IMR-90 (cell line): ENCODE data around the gene RYR3. TPM values are rescaled to one million over a fixed set of nuclear protein-coding genes. Genes with fewer than 3 reads are reported as not detected.

Experiments used
- ATAC-seq: fragments of 200-7000 bp; cut with Tn5 transposase; 2 replicates; pipeline ENCODE4 v1.9.1; 2020; ENCODE audit warnings: low read depth, mild to moderate bottlenecking, moderate library complexity
- BruUV-seq: library from RNA; stranded (reverse); fragments of 400-500 nt; replicated peaks from 2 replicates; lab custom pipeline; 2021; lab: Mats Ljungman, UMichigan
- CTCF ChIA-PET: fragments of 300-600 bp; formaldehyde crosslinking; extraction: SDS; loops from one replicate; lab custom pipeline; 2021; ENCODE audit warnings: antibody characterized with exemption; lab: Yijun Ruan, JAX
- POLR2A ChIA-PET: fragments of 300-600 bp; sonication (Branson Sonifier 250); formaldehyde crosslinking; loops from one replicate; lab custom pipeline; 2022; ENCODE audit warnings: antibody characterized with exemption; ENCODE audit not compliant: unreplicated experiment; lab: Charles Lee
- DNase-seq: peaks from one replicate; pipeline ENCODE4 v3.0.0; 2013
- H2AFZ ChIP-seq: replicated peaks from 2 replicates; pipeline ENCODE3; 2013; ENCODE audit warnings: low read length, mild to moderate bottlenecking; ENCODE audit not compliant: poor library complexity
- H2AK5ac ChIP-seq: 2 replicates; pipeline ENCODE4 v1.6.1; 2013; ENCODE audit warnings: low read depth, low read length, inconsistent platforms
- H2AK9ac ChIP-seq: replicated peaks from 2 replicates; pipeline ENCODE3; 2013; ENCODE audit warnings: mild to moderate bottlenecking, low read depth, low read length, moderate library complexity; ENCODE audit not compliant: poor library complexity
- H2BK120ac ChIP-seq: 2 replicates; pipeline ENCODE4 v1.6.1; 2013; ENCODE audit warnings: low read depth, low read length, inconsistent platforms
- H2BK15ac ChIP-seq: 3 replicates; pipeline ENCODE4 v1.6.1; 2013; ENCODE audit warnings: low read depth, low read length, inconsistent platforms
- H2BK20ac ChIP-seq: 2 replicates; pipeline ENCODE4 v1.6.1; 2013; ENCODE audit warnings: low read depth, mild to moderate bottlenecking, inconsistent platforms, low read length, moderate library complexity
- H2BK5ac ChIP-seq: 2 replicates; pipeline ENCODE4 v1.6.1; 2013; ENCODE audit warnings: mild to moderate bottlenecking, low read depth, low read length, inconsistent platforms; ENCODE audit not compliant: poor library complexity, severe bottlenecking
- H3K14ac ChIP-seq: replicated peaks from 2 replicates; pipeline ENCODE4 v1.6.1; 2013; ENCODE audit warnings: low read depth, low read length, inconsistent platforms
- H3K18ac ChIP-seq: 2 replicates; pipeline ENCODE4 v1.6.1; 2013; ENCODE audit warnings: low read depth, low read length, control low read depth
- H3K23ac ChIP-seq: 2 replicates; pipeline ENCODE4 v1.6.1; 2013; ENCODE audit warnings: low read depth, low read length, inconsistent platforms
- H3K27ac ChIP-seq: 2 replicates; pipeline ENCODE4 v1.5.1; 2013; ENCODE audit warnings: mild to moderate bottlenecking, control low read depth, low read length; ENCODE audit not compliant: insufficient read depth
- H3K27me3 ChIP-seq: 2 replicates; pipeline ENCODE4 v1.6.1; 2013; ENCODE audit warnings: low read length; ENCODE audit not compliant: control insufficient read depth, insufficient read depth
- H3K36me3 ChIP-seq: 2 replicates; pipeline ENCODE4 v1.6.1; 2013; ENCODE audit warnings: low read length, mixed read lengths; ENCODE audit not compliant: control insufficient read depth, insufficient read depth
- H3K4ac ChIP-seq: 2 replicates; pipeline ENCODE4 v1.6.1; 2013; ENCODE audit warnings: low read depth, low read length, inconsistent platforms
- H3K4me1 ChIP-seq: 2 replicates; pipeline ENCODE4 v1.6.1; 2013; ENCODE audit warnings: low read length, mixed read lengths; ENCODE audit not compliant: control insufficient read depth, insufficient read depth
- H3K4me2 ChIP-seq: 2 replicates; pipeline ENCODE4 v1.6.1; 2013; ENCODE audit warnings: low read depth, mild to moderate bottlenecking, control low read depth, low read length, moderate library complexity
- H3K4me3 ChIP-seq: 2 replicates; pipeline ENCODE4 v1.5.1; 2013; ENCODE audit warnings: low read depth, mild to moderate bottlenecking, control low read depth, low read length, moderate library complexity; ENCODE audit not compliant: insufficient read depth
- H3K56ac ChIP-seq: 2 replicates; pipeline ENCODE4 v1.6.1; 2013; ENCODE audit warnings: low read length, inconsistent platforms; ENCODE audit not compliant: insufficient read depth; ENCODE audit errors: extremely low read depth
- H3K79me1 ChIP-seq, 2 experiments: 2 replicates each; pipeline ENCODE4 v1.6.1; 2013; ENCODE audit warnings: low read length in 2 of 2, inconsistent platforms in 1 of 2, low read depth in 1 of 2
- H3K9ac ChIP-seq: 2 replicates; pipeline ENCODE4 v1.6.1; 2013; ENCODE audit warnings: low read depth, low read length, control low read depth
- H3K9me1 ChIP-seq: 2 replicates; pipeline ENCODE4 v1.6.1; 2013; ENCODE audit warnings: low read length, inconsistent platforms; ENCODE audit not compliant: insufficient read depth
- H3K9me3 ChIP-seq: 2 replicates; pipeline ENCODE4 v1.6.1; 2013; ENCODE audit warnings: low read length; ENCODE audit not compliant: control insufficient read depth, insufficient read depth
- H4K20me1 ChIP-seq: 2 replicates; pipeline ENCODE4 v1.6.1; 2013; ENCODE audit warnings: low read length, inconsistent platforms; ENCODE audit not compliant: insufficient read depth
- H4K5ac ChIP-seq: 2 replicates; pipeline ENCODE4 v1.6.1; 2013; ENCODE audit warnings: mild to moderate bottlenecking, low read depth, low read length, control low read depth
- H4K8ac ChIP-seq, 2 experiments: 2 replicates each; pipeline ENCODE4 v1.6.1; 2013; ENCODE audit warnings: low read depth in 2 of 2, low read length in 2 of 2, control low read depth in 1 of 2, inconsistent platforms in 1 of 2
- H4K91ac ChIP-seq: 2 replicates; pipeline ENCODE4 v1.6.1; 2013; ENCODE audit warnings: low read depth, low read length, inconsistent platforms; ENCODE audit not compliant: insufficient read depth
- BHLHE40 ChIP-seq: fragments of 150-350 bp; IDR thresholded peaks from 2 replicates; pipeline ENCODE4 v1.6.1; 2016; ENCODE audit warnings: mild to moderate bottlenecking, low read depth, low read length
- CEBPB ChIP-seq: IDR thresholded peaks from 2 replicates; pipeline ENCODE4 v1.6.1; 2012; ENCODE audit warnings: low read depth, low read length, improper control_type of control experiment
- CHD1 ChIP-seq: IDR thresholded peaks from 2 replicates; pipeline ENCODE4 v1.6.1; 2012; ENCODE audit warnings: low read depth, low read length, improper control_type of control experiment
- CTCF ChIP-seq: conservative IDR thresholded peaks from 2 replicates; pipeline ENCODE4 v1.5.1; 2012; ENCODE audit warnings: mild to moderate bottlenecking, low read depth, low read length, improper control_type of control experiment
- ELK1 ChIP-seq: fragments of 150-350 bp; IDR thresholded peaks from 2 replicates; pipeline ENCODE4 v1.6.1; 2016; ENCODE audit warnings: low read depth, mild to moderate bottlenecking, low read length, moderate library complexity, borderline replicate concordance
- FOS ChIP-seq: fragments of 150-350 bp; IDR thresholded peaks from 2 replicates; pipeline ENCODE4 v1.6.1; 2016; ENCODE audit warnings: low read depth, low read length
- MAFK ChIP-seq: IDR thresholded peaks from 2 replicates; pipeline ENCODE4 v1.6.1; 2012; ENCODE audit warnings: low read depth, low read length, improper control_type of control experiment
- MAZ ChIP-seq: IDR thresholded peaks from 2 replicates; pipeline ENCODE4 v1.6.1; 2012; ENCODE audit warnings: low read depth, mild to moderate bottlenecking, low read length, improper control_type of control experiment, moderate library complexity, borderline replicate concordance
- MXI1 ChIP-seq: IDR thresholded peaks from 2 replicates; pipeline ENCODE4 v1.6.1; 2012; ENCODE audit warnings: low read depth, mild to moderate bottlenecking, low read length, moderate library complexity, borderline replicate concordance
- NFE2L2 ChIP-seq: fragments of 150-350 bp; IDR thresholded peaks from 2 replicates; pipeline ENCODE4 v1.6.1; 2016; ENCODE audit warnings: low read depth, mild to moderate bottlenecking, low read length
- POLR2A ChIP-seq: IDR thresholded peaks from 2 replicates; pipeline ENCODE4 v1.6.1; 2012; ENCODE audit warnings: mild to moderate bottlenecking, low read depth, low read length
- RAD21 ChIP-seq: IDR thresholded peaks from 2 replicates; pipeline ENCODE4 v1.6.1; 2012; ENCODE audit warnings: low read length, improper control_type of control experiment
- RCOR1 ChIP-seq: IDR thresholded peaks from 2 replicates; pipeline ENCODE4 v1.6.1; 2012; ENCODE audit warnings: mild to moderate bottlenecking, low read length, improper control_type of control experiment; ENCODE audit not compliant: insufficient replicate concordance
- RFX5 ChIP-seq: IDR thresholded peaks from 2 replicates; pipeline ENCODE4 v1.8.0; 2012; ENCODE audit warnings: low read depth, mild to moderate bottlenecking, low read length, moderate library complexity
- SMC3 ChIP-seq: fragments of 150-350 bp; IDR thresholded peaks from 2 replicates; pipeline ENCODE4 v1.6.1; 2016; ENCODE audit warnings: low read depth, mild to moderate bottlenecking, antibody characterized with exemption, low read length, moderate library complexity
- USF2 ChIP-seq: fragments of 150-350 bp; IDR thresholded peaks from 2 replicates; pipeline ENCODE4 v1.6.1; 2017; ENCODE audit warnings: mild to moderate bottlenecking, antibody characterized with exemption, low read length, low read depth
- WGBS, 2 experiments: methylation state at CpG; one replicate each; pipeline versions ENCODE4 v1.1.5 to v1.1.7; 2013; ENCODE audit warnings: missing lambda C conversion rate in 2 of 2; ENCODE audit not compliant: insufficient read length in 1 of 2; ENCODE audit errors: extremely low coverage in 2 of 2; 5-methylcytosine and 5-hydroxymethylcytosine counted together
- dilution Hi-C: fragments of 300-500 bp; cut with HindIII; formaldehyde crosslinking; loops from one replicate; pipeline ENCODE4 v1.14.3; 2018; ENCODE audit warnings: low sequenced_read_pairs; ENCODE audit not compliant: unreplicated experiment
- in situ Hi-C: fragments of 300-500 bp; cut with MboI; formaldehyde crosslinking; loops from 3 replicates; pipeline ENCODE4 v1.14.3; 2019; ENCODE audit warnings: low sequenced_read_pairs, inconsistent platforms, mixed read lengths
- intact Hi-C: fragments of 100-400 bp; cut with micrococcal nuclease; formaldehyde crosslinking; loops from 2 replicates; pipeline ENCODE4 v1.10.0; 2022
- polyA plus RNA-seq, 3 experiments: library from polyadenylated mRNA; depleted of rRNA; stranded (reverse); fragments of >200 nt; gene quantifications; 2 replicates each; pipeline ENCODE4 v1.2.3, GENCODE V29; 2012; ENCODE audit warnings: low replicate concordance in 1 of 3
- total RNA-seq: library from RNA; depleted of rRNA; stranded (reverse); fragments of >200 nt; gene quantifications from 2 replicates; pipeline ENCODE4 v1.2.3, GENCODE V29; 2012

The RYR3 gene
- total and polyA plus RNA-seq, 2 of the 4 experiments (the other 2 are of a cell fraction), result 0.18 TPM; not detected in 1

GRCh38 chr15:33515121-33515520 lies 204.4 kb downstream of the RYR3 start:
- H2AK5ac ChIP-seq, result no peak overlapping the region
- H3K14ac ChIP-seq, result no peak overlapping the region
- H4K5ac ChIP-seq, result no peak overlapping the region
- H3K9me1 ChIP-seq, result no peaks in the 10 kb centered on the region
- H2BK120ac ChIP-seq, result no peak overlapping the region
- 0 out of 2 replicates have a peak, but pooled peaks cover 1% of the 10 kb centered on the region for H3K27me3 ChIP-seq
- no peak overlapping the region for H4K8ac ChIP-seq
- H2BK15ac ChIP-seq, result no peak overlapping the region
- no peak overlapping the region for H3K23ac ChIP-seq
- H3K4me3 ChIP-seq, result no peak overlapping the region
- no peak overlapping the region for H2BK5ac ChIP-seq
- H3K4me2 ChIP-seq, result no peak overlapping the region
- no peak overlapping the region for H2AFZ ChIP-seq
- no peaks in the 10 kb centered on the region for H3K4me1 ChIP-seq
- H2BK20ac ChIP-seq, result no peak overlapping the region
- H4K20me1 ChIP-seq, result no peaks in the 10 kb centered on the region
- DNase-seq (no peak), ATAC-seq (no peak)
- CTCF ChIA-PET, result no interaction called here
- whole genome bisulfite sequencing, 2 experiments, result no CpG with 5 or more reads among the region's 2 CpGs
- TF ChIP-seq RAD21 (no peak), MXI1 (no peak), MAZ (no peak), CHD1 (no peak), USF2 (no peak), ELK1 (no peak), CEBPB (no peak), NFE2L2 (no peak), BHLHE40 (no peak), CTCF (no peak), RFX5 (no peak), POLR2A (no peak), SMC3 (no peak), MAFK (no peak), RCOR1 (no peak), FOS (no peak)
- dilution Hi-C loops, result no loop called here
- H3K18ac ChIP-seq, result no peak overlapping the region
- H3K36me3 ChIP-seq, result no peaks in the 10 kb centered on the region
- no peak overlapping the region for H2AK9ac ChIP-seq
- no peaks in the 10 kb centered on the region for H3K79me1 ChIP-seq
- no TSS peak for BruUV-seq
- in situ Hi-C loops, result no loop called here
- no peak overlapping the region for H3K27ac ChIP-seq
- H3K9ac ChIP-seq, result no peak overlapping the region
- POLR2A ChIA-PET, result no interaction called here
- no peaks in the 10 kb centered on the region for H3K9me3 ChIP-seq
- H3K56ac ChIP-seq, result no peak overlapping the region
- intact Hi-C loops, result no loop called here
- H3K4ac ChIP-seq, result no peak overlapping the region
- no peak overlapping the region for H4K91ac ChIP-seq
